HepG2 (cell line): ENCODE measurements around the gene ZNF804A. TPM values are rescaled to one million over a fixed set of nuclear protein-coding genes. Genes with fewer than 3 reads are reported as not detected.

ENCODE experiments used
- ATAC-seq: fragments of 200-7000 bp; cut with Tn5 transposase; 3 replicates; pipeline ENCODE4 v1.9.1; 2020; ENCODE audit warnings: mild to moderate bottlenecking, moderate library complexity
- BruUV-seq: library from RNA; stranded (reverse); fragments of 400-500 nt; replicated peaks from 2 replicates; lab custom pipeline; 2021; lab: Mats Ljungman, UMichigan
- CTCF ChIA-PET: fragments of 300-600 bp; formaldehyde crosslinking; extraction: SDS; loops from one replicate; lab custom pipeline; 2021; ENCODE audit warnings: low total read pairs, inconsistent platforms, low intra/inter-chr PET ratio; lab: Yijun Ruan, JAX
- POLR2A ChIA-PET: fragments of 350-600 bp; sonication (Branson Sonifier 250); formaldehyde crosslinking; loops from one replicate; lab custom pipeline; 2020; ENCODE audit warnings: antibody characterized with exemption, inconsistent platforms; lab: Yijun Ruan, JAX
- DNase-seq: peaks from one replicate; pipeline ENCODE4 v3.0.0-alpha.2; 2015; ENCODE audit warnings: low spot score
- FAIRE-seq: peaks from 3 replicates; lab custom pipeline; 2011; peaks lifted over from hg19 to GRCh38; lab: Jason Lieb, UNC
- H2AFZ ChIP-seq: one replicate; pipeline ENCODE4 v1.6.1; 2011; ENCODE audit warnings: low read length, inconsistent platforms
- H3K27ac ChIP-seq: fragments of 300-600 bp; 3 replicates; pipeline ENCODE4 v1.8.0; 2011; ENCODE audit warnings: mixed run types, mild to moderate bottlenecking, mixed read lengths, low read length, inconsistent platforms; ENCODE audit not compliant: insufficient read depth; ENCODE audit errors: extremely low read length
- H3K27me3 ChIP-seq, 2 experiments: fragments of 200-600 bp in 1 of 2; 2 replicates in 1 of 2; 3 replicates in 1 of 2; pipeline versions ENCODE4 v1.6.0 to v1.8.0; 2011; ENCODE audit warnings: low read length in 2 of 2, mild to moderate bottlenecking in 2 of 2, moderate library complexity in 2 of 2, inconsistent platforms in 1 of 2; ENCODE audit not compliant: insufficient read depth in 2 of 2, control insufficient read depth in 1 of 2
- H3K36me3 ChIP-seq, 2 experiments: fragments of 200-600 bp in 1 of 2; replicated peaks in 1 of 2; 2 replicates in 1 of 2; 3 replicates in 1 of 2; pipeline versions ENCODE4 v1.5.1 to v1.8.0; 2011; ENCODE audit warnings: low read length in 2 of 2, inconsistent platforms in 1 of 2; ENCODE audit not compliant: insufficient read depth in 2 of 2, control insufficient read depth in 1 of 2
- H3K4me1 ChIP-seq: 2 replicates; pipeline ENCODE4 v1.5.1; 2012; ENCODE audit warnings: low read length, inconsistent platforms; ENCODE audit not compliant: insufficient read depth
- H3K4me2 ChIP-seq: 2 replicates; pipeline ENCODE4 v1.6.0; 2011; ENCODE audit warnings: low read depth, low read length, inconsistent platforms
- H3K4me3 ChIP-seq, 3 experiments: fragments of 200-600 bp in 1 of 3; sonication (generic), shearing (Covaris generic) in 1 of 3; replicated peaks in 1 of 3; 2 replicates each; pipeline ENCODE4 v1.5.1; 2011 to 2016; ENCODE audit warnings: low read length in 3 of 3, inconsistent platforms in 2 of 3, low read depth in 2 of 3, mild to moderate bottlenecking in 2 of 3, control low read depth in 1 of 3, mixed read lengths in 1 of 3; ENCODE audit not compliant: insufficient read depth in 1 of 3
- H3K79me2 ChIP-seq: one replicate; pipeline ENCODE4 v1.6.1; 2011; ENCODE audit warnings: low read length, inconsistent platforms; ENCODE audit not compliant: insufficient read depth
- H3K9ac ChIP-seq: 2 replicates; pipeline ENCODE4 v1.6.0; 2011; ENCODE audit warnings: mild to moderate bottlenecking, low read depth, low read length, inconsistent platforms; ENCODE audit not compliant: insufficient read depth
- H3K9me3 ChIP-seq: 2 replicates; pipeline ENCODE4 v1.5.1; 2012; ENCODE audit warnings: mild to moderate bottlenecking, low read length
- H4K20me1 ChIP-seq: 2 replicates; pipeline ENCODE4 v1.6.0; 2011; ENCODE audit warnings: inconsistent platforms, mild to moderate bottlenecking, low read length, moderate library complexity; ENCODE audit not compliant: insufficient read depth
- HOXA3 ChIP-seq: sonication (generic); formaldehyde crosslinking; IDR thresholded peaks from 2 replicates; pipeline ENCODE4 v1.5.0; 2020; ENCODE audit warnings: missing genetic modification reagents
- KDM1A ChIP-seq: IDR thresholded peaks from 2 replicates; pipeline ENCODE4 v1.6.1; 2016; ENCODE audit warnings: missing compliant biosample characterization
- MAFK ChIP-seq, 2 experiments: IDR thresholded peaks in 1 of 2; conservative IDR thresholded peaks in 1 of 2; 2 replicates each; pipeline ENCODE4 v1.6.1; 2011; ENCODE audit warnings: improper control_type of control experiment in 2 of 2, low read length in 2 of 2
- MEIS1 ChIP-seq: sonication (generic); formaldehyde crosslinking; IDR thresholded peaks from 2 replicates; pipeline ENCODE4 v1.9.0; 2021; ENCODE audit warnings: mild to moderate bottlenecking, missing genetic modification reagents, moderate library complexity, borderline replicate concordance
- NCOA1 ChIP-seq: sonication (generic); formaldehyde crosslinking; IDR thresholded peaks from 2 replicates; pipeline ENCODE4 v1.9.0; 2021; ENCODE audit warnings: missing genetic modification reagents
- NFKBIZ ChIP-seq: IDR thresholded peaks from 2 replicates; pipeline ENCODE4 v1.6.1; 2018; ENCODE audit warnings: missing genetic modification reagents, missing compliant biosample characterization
- PHF20 ChIP-seq: sonication (generic); formaldehyde crosslinking; IDR thresholded peaks from 2 replicates; pipeline ENCODE4 v1.5.0; 2020; ENCODE audit warnings: mild to moderate bottlenecking, missing genetic modification reagents
- SIX4 ChIP-seq: sonication (generic); formaldehyde crosslinking; IDR thresholded peaks from 2 replicates; pipeline ENCODE4 v1.4.0; 2020; ENCODE audit warnings: missing genetic modification reagents
- ZFAT ChIP-seq: sonication (generic); formaldehyde crosslinking; conservative IDR thresholded peaks from 2 replicates; pipeline ENCODE4 v1.8.1; 2023; ENCODE audit warnings: missing genetic modification reagents, inconsistent platforms
- ZNF292 ChIP-seq: sonication (generic); formaldehyde crosslinking; IDR thresholded peaks from 2 replicates; pipeline ENCODE4 v1.8.1; 2022; ENCODE audit warnings: mild to moderate bottlenecking, low read depth, missing genetic modification reagents, borderline replicate concordance
- ZNF782 ChIP-seq: sonication (generic); formaldehyde crosslinking; IDR thresholded peaks from 2 replicates; pipeline ENCODE4 v1.4.0; 2020; ENCODE audit warnings: missing genetic modification reagents, mild to moderate bottlenecking, borderline replicate concordance
- ZSCAN25 ChIP-seq: sonication (generic); formaldehyde crosslinking; IDR thresholded peaks from 2 replicates; pipeline ENCODE4 v1.8.0; 2022; ENCODE audit warnings: mild to moderate bottlenecking, missing genetic modification reagents
- WGBS: methylation state at CpG from one replicate; pipeline ENCODE4 v1.1.6; 2017; ENCODE audit warnings: low lambda C conversion rate; 5-methylcytosine and 5-hydroxymethylcytosine counted together
- in situ Hi-C: cut with HindIII; loops from 2 replicates; pipeline ENCODE4 v1.10.0; 2017; ENCODE audit warnings: low pct_unique_long_range_greater_than_20kb; ENCODE audit not compliant: extremely low pct_ligation_motif_present
- intact Hi-C: fragments of 100-400 bp; cut with micrococcal nuclease; formaldehyde crosslinking; loops from one replicate; pipeline ENCODE4 v1.10.0; 2022; ENCODE audit not compliant: unreplicated experiment
- polyA plus RNA-seq, 8 experiments: library from polyadenylated mRNA; depleted of rRNA in 3 of 8; stranded (reverse) in 7 of 8; unstranded in 1 of 8; fragments of >200 nt; fragmentation: Illumina TruSeq in 4 of 8; extraction: Trizol in 4 of 8; gene quantifications; 2 replicates each; pipeline versions ENCODE4 v1.2.1 to v1.2.3, GENCODE V29; 2011 to 2016; ENCODE audit warnings: low read depth in 4 of 8, missing spikeins in 1 of 8, mixed read lengths in 1 of 8; ENCODE audit not compliant: insufficient read depth in 1 of 8
- total RNA-seq, 5 experiments: library from RNA; depleted of rRNA; stranded (reverse); fragments of >200 nt; fragmentation: Illumina TruSeq; extraction: Trizol; gene quantifications; 2 replicates each; pipeline ENCODE4 v1.2.3, GENCODE V29; 2016; ENCODE audit warnings: low read depth in 1 of 5
- TF ChIP-seq, protein P1 (sequence below): sonication (generic); formaldehyde crosslinking; IDR thresholded peaks from 2 replicates; pipeline ENCODE4 v1.8.1; 2022; ENCODE audit warnings: low read depth, mild to moderate bottlenecking, missing genetic modification reagents
- TF ChIP-seq, protein P2 (sequence below): conservative IDR thresholded peaks from 2 replicates; pipeline ENCODE4 v1.6.1; 2018; ENCODE audit warnings: missing genetic modification reagents
- TF ChIP-seq, protein P3 (sequence below), 2 experiments: sonication (generic) in 1 of 2; formaldehyde crosslinking in 1 of 2; IDR thresholded peaks; 2 replicates each; pipeline versions ENCODE4 v1.5.1 to v1.6.1; 2011 to 2020; ENCODE audit warnings: borderline replicate concordance in 1 of 2, low read depth in 1 of 2, low read length in 1 of 2, mild to moderate bottlenecking in 1 of 2, missing genetic modification reagents in 1 of 2, moderate library complexity in 1 of 2

Gene ZNF804A
- total and polyA plus RNA-seq, 2 of the 13 experiments (the other 11 are each of a cell fraction or from before 2014, with no cell fraction given) = 0.07 to 0.09 TPM

DNA sequence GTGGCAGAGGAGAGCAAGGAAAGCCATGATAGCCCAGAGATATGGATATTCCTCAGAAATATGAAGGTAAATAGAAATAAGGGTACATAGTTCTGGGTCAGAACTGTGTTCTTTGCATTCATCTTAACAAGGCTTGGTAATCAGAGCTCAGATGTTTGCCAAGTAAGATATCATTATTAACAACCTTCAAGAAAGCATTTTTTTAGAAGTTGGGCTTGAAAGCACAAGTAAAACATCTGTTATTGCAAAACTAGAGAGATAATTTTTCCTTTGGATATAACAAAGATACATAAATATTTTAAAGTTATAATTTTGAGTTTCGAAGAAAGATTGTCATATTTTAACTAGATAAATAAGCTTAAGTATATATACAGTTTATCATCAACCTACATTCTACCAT lies 171.4 kb downstream of the ZNF804A start:
- Histone ChIP-seq H3K9ac (no peak overlapping the region), H3K4me3 (no peak overlapping the region), H2AFZ (no peak overlapping the region), H3K79me2 (no peaks in the 10 kb centered on the region), H3K36me3 (no peaks in the 10 kb centered on the region), H3K4me2 (no peak overlapping the region), H3K27me3 (no peaks in the 10 kb centered on the region), H4K20me1 (no peaks in the 10 kb centered on the region), H3K27ac (no peak overlapping the region), H3K4me1 (no peaks in the 10 kb centered on the region), H3K9me3 (no peaks in the 10 kb centered on the region)
- FAIRE-seq (no peak), DNase-seq (no peak), ATAC-seq (no peak)
- 0% methylated on average over 1 of the region's 1 CpG for WGBS
- POLR2A ChIA-PET = no interaction called here
- intact Hi-C loops (no loop called here), in situ Hi-C loops (no loop called here)
- no peak for TF ChIP-seq NCOA1 (CRISPR knock-in tag)
- TF ChIP-seq, protein P1, sequence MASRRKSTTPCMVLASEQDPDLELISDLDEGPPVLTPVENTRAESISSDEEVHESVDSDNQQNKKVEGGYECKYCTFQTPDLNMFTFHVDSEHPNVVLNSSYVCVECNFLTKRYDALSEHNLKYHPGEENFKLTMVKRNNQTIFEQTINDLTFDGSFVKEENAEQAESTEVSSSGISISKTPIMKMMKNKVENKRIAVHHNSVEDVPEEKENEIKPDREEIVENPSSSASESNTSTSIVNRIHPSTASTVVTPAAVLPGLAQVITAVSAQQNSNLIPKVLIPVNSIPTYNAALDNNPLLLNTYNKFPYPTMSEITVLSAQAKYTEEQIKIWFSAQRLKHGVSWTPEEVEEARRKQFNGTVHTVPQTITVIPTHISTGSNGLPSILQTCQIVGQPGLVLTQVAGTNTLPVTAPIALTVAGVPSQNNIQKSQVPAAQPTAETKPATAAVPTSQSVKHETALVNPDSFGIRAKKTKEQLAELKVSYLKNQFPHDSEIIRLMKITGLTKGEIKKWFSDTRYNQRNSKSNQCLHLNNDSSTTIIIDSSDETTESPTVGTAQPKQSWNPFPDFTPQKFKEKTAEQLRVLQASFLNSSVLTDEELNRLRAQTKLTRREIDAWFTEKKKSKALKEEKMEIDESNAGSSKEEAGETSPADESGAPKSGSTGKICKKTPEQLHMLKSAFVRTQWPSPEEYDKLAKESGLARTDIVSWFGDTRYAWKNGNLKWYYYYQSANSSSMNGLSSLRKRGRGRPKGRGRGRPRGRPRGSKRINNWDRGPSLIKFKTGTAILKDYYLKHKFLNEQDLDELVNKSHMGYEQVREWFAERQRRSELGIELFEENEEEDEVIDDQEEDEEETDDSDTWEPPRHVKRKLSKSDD = no peak
- TF ChIP-seq, protein P2, sequence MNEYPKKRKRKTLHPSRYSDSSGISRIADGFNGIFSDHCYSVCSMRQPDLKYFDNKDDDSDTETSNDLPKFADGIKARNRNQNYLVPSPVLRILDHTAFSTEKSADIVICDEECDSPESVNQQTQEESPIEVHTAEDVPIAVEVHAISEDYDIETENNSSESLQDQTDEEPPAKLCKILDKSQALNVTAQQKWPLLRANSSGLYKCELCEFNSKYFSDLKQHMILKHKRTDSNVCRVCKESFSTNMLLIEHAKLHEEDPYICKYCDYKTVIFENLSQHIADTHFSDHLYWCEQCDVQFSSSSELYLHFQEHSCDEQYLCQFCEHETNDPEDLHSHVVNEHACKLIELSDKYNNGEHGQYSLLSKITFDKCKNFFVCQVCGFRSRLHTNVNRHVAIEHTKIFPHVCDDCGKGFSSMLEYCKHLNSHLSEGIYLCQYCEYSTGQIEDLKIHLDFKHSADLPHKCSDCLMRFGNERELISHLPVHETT (CRISPR knock-in tag) = no peak
- TF ChIP-seq, protein P3, sequence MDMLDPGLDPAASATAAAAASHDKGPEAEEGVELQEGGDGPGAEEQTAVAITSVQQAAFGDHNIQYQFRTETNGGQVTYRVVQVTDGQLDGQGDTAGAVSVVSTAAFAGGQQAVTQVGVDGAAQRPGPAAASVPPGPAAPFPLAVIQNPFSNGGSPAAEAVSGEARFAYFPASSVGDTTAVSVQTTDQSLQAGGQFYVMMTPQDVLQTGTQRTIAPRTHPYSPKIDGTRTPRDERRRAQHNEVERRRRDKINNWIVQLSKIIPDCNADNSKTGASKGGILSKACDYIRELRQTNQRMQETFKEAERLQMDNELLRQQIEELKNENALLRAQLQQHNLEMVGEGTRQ (IDR thresholded peaks at IDR 0.05; ENCODE audit: low read depth, low read length) = no peak
- TF ChIP-seq, protein P3 (CRISPR knock-in tag; IDR thresholded peaks at IDR 0.05; ENCODE audit: borderline replicate concordance) = no peak
- no peak for TF ChIP-seq NFKBIZ (CRISPR knock-in tag)
- TF ChIP-seq KDM1A = no peak
- no peak for TF ChIP-seq MEIS1 (CRISPR knock-in tag)
- TF ChIP-seq PHF20 (CRISPR knock-in tag) = no peak
- TF ChIP-seq ZSCAN25 (CRISPR knock-in tag) = no peak
- no peak for TF ChIP-seq ZFAT
- TF ChIP-seq ZNF782 (CRISPR knock-in tag) = no peak
- TF ChIP-seq SIX4 (CRISPR knock-in tag) = no peak
- no peak for TF ChIP-seq ZNF292 (CRISPR knock-in tag)
- no peak for TF ChIP-seq HOXA3 (CRISPR knock-in tag)
- no peak for TF ChIP-seq MAFK (conservative IDR thresholded peaks at IDR 0.05 in 1 of 2, IDR thresholded peaks at IDR 0.05 in 1 of 2; ENCODE audit: low read length in 2 of 2)
- CTCF ChIA-PET = no interaction called here
- no TSS peak for BruUV-seq
